GM18526 (cell line): Measurements from ENCODE around the gene GATA5.

Source experiments
- POLR2A ChIP-seq: IDR thresholded peaks from 3 replicates; pipeline ENCODE4 v1.6.1; 2011; ENCODE audit not compliant: insufficient read length; ENCODE audit errors: extremely low read depth

Gene GATA5

GRCh38 chr20:62458275-62459251 lies 17.2 kb downstream of the GATA5 start:
- TF ChIP-seq POLR2A: no peak

GRCh38 chr20:62457831-62458230 lies 18.0 kb downstream of the GATA5 start:
- TF ChIP-seq POLR2A: no peak

GRCh38 chr20:62457098-62457497 lies 18.7 kb downstream of the GATA5 start:
- no peak for TF ChIP-seq POLR2A

- TF ChIP-seq POLR2A: no peak
Observed at GRCh38 chr20:62455929-62456328, 19.9 kb downstream of the GATA5 start.

DNA sequence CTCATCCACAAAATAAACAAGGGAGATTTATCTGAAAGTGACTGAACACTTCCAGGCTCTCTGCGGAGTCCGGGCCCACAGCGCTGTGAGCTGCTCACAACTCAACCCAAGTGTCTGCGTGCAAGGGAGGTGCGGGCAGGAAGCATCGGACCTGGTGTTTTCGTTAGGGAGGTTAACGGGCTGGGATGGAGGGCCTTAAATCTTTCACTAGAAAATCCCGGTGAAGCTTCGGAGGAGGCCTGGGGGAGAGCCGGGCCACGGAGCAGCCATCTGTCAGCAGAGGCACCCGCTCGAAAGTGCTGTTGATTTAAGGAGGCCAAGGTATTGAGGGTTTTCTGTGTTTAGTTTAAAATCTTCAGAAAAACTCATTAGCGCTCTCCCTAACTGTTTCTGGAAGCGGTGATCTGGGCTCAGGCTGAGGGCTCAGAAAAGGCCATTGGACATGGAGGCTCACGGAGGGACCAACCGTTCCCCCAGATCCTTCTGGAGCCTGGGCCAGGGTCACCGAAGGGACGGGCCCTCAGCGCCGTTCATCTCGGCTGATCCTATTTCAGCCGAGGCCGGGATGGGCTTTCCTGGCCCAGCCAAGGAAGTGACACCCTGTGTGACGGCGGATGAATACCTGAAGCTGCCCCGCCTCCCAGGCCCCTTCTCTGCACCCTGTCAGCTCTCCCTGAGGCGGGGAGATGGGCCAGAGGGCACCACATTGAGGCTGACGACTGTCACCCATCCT lies 20.7 kb downstream of the GATA5 start:
- no peak for TF ChIP-seq POLR2A

DNA sequence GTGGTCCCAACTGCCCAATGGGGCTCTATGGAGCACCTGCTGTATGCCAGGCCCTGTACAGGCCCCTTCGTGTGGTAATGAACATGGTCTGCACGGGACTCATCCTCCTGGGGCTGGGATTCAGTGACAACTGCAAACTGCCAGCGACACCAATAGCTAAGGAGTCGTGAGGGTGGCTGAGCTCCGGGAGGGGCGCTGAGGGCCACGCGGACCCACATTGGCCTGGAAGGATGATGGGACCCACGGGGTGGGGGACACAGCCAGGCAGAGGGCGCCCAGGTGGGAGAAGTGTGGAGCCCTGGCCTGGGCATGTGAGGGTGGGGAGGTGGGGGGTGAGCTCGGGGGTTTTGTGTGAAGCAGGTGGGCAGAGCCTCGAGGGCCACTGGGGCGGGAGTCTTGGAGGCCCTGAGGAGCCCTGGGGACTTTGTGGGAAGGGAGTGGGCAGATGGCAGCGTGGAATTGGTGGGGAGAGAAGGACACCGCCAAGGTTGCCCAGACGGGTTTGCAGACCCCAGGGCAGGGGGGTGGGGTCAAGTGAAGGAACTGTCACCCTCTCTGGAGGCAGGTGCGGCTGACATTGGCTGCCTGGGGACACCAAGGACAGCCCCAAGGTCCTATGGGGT lies 22.5 kb downstream of the GATA5 start:
- TF ChIP-seq POLR2A: no peak

- TF ChIP-seq POLR2A: no peak
Observed at GRCh38 chr20:62452475-62453095, 23.2 kb downstream of the GATA5 start.

DNA sequence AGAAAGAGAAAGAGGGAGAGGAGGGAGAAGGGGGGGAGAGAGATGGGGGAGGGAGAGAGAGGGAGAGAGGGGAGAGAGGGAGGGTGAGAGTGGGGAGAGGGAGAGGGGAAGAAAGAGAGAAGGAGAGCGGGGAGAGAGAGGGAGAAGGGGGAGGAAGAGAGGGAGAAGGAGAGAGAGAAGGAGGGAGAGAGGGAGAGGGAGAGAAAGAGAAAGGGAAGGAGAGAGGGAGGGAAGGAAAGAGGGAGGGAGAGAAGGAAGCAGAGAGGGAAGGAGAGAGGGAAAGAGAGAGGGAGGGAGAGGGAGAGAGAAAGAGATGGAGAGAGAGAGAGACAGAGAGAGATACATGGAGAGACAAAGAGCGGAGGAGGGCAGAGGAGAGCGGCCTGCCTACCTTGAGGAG lies 23.8 kb downstream of the GATA5 start:
- TF ChIP-seq POLR2A: no peak

DNA sequence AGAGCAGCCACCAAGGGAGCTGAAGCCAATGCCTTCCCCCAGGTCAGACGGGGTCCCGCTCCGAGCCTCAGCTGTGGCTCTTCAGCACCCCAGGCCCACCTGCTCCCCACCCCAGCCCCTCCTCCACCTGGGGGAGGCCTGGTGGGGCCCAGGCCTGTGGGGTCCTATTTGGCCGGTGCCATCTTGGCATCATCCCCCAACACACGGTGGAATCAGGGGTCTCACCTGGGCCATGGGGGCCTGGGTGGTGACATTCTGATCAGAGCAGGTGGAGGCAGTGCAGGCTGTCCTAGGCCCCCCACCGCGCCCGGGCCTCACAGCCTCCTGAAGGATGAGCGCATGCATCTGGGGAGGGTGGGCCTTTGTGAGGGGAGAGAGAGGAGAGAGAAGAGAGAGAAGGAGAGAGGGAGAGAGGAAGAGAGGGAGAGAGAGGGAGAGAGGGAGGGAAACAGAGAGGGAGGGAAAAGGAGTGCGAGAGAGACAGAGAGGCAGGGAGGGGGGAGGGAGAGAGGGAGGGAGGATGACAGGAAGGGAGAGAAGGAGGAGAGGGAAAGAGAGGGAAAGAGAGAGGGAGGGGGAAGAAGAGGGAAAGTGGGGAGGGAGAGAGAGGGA lies 24.5 kb downstream of the GATA5 start:
- no peak for TF ChIP-seq POLR2A

DNA sequence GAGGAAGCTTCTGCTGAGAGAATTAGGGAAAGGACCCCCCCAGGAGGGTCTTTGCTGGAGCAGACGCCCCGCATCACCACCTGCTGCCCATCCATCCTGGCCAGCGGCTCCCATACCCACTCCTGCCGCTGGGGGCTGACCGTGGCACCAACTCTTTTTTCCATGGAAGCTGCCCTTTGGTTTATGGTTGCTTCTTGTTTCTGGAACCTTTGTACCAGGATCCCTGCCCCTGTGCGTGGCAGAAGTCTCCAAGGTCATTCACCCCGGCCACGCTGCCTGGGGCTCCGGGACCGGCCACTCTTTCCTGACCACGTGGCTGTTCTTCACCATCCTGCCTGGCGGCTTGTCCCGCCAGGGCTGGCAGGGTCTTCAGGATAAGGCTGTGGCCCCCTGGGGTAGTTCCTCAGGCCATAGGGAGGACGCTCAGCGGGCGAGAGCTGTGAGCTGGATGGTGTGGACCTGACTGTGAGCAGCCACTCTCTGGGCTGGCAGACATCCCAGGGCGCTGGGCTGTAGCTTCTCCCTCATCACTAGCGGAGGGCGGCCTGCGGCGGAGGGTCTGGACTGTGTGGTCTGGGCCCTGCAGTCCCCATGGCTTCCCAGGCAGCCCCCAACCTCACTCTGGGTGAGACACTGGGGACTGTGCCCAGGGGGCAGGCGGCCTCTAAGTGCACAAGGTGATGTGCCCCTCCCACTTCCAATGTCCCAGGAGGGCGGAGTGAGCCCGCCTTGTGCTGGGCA lies 25.7 kb downstream of the GATA5 start:
- no peak for TF ChIP-seq POLR2A

GRCh38 chr20:62448788-62449187 lies 27.0 kb downstream of the GATA5 start:
- no peak for TF ChIP-seq POLR2A

- TF ChIP-seq POLR2A: no peak
Observed at GRCh38 chr20:62448038-62448437, 27.8 kb downstream of the GATA5 start.

- TF ChIP-seq POLR2A: no peak
Observed at GRCh38 chr20:62446888-62447869, 28.6 kb downstream of the GATA5 start.
